Gastroesophageal sphincter (tissue), 4 donors: ENCODE results near the gene CYP46A1. TPM values are rescaled to one million over a fixed set of nuclear protein-coding genes. Genes with fewer than 3 reads are reported as not detected.

ENCODE experiments used
- ATAC-seq: fragments of 150-250 bp; one replicate; pipeline ENCODE4 v1.9.1; 2016; ENCODE audit warnings: mild to moderate bottlenecking, moderate library complexity
- H3K27ac ChIP-seq, 4 donors: fragments of 200-600 bp; sonication (generic) in 3 of 4; 1 replicate in 3 of 4; 2 replicates in 1 of 4; pipeline ENCODE4 v1.5.1; 2016 to 2019
- H3K27me3 ChIP-seq: fragments of 200-600 bp; sonication (generic); one replicate; pipeline ENCODE4 v1.5.1; 2019
- H3K36me3 ChIP-seq, 2 donors: fragments of 200-600 bp; sonication (generic); one replicate each; pipeline ENCODE4 v1.5.1; 2019; ENCODE audit warnings: control low read depth in 1 of 2
- H3K4me1 ChIP-seq, 3 donors: fragments of 200-600 bp; sonication (generic); 1 replicate in 2 of 3; 2 replicates in 1 of 3; pipeline ENCODE4 v1.5.1; 2016 to 2019; ENCODE audit warnings: control low read depth in 2 of 3
- H3K4me3 ChIP-seq, 2 donors: fragments of 200-600 bp; sonication (generic); one replicate each; pipeline ENCODE4 v1.5.1; 2019; ENCODE audit warnings: mild to moderate bottlenecking in 1 of 2, moderate library complexity in 1 of 2
- H3K9me3 ChIP-seq, 3 donors: fragments of 200-600 bp; sonication (generic); one replicate each; pipeline ENCODE4 v1.5.1; 2017 to 2019; ENCODE audit warnings: control low read depth in 2 of 3
- CTCF ChIP-seq, 4 experiments: fragments of 200-600 bp in 2 of 4; fragments of 450-650 bp in 2 of 4; sonication (generic) in 1 of 4; IDR thresholded peaks; one replicate each; pipeline ENCODE4 v1.5.1; 2017 to 2019; ENCODE audit warnings: antibody characterized with exemption in 4 of 4, mild to moderate bottlenecking in 2 of 4, moderate library complexity in 2 of 4
- EP300 ChIP-seq: sonication (generic); formaldehyde crosslinking; IDR thresholded peaks from one replicate; pipeline ENCODE4 v1.6.1; 2017; ENCODE audit warnings: antibody characterized with exemption, mild to moderate bottlenecking
- POLR2A ChIP-seq, 2 donors: fragments of 450-650 bp; IDR thresholded peaks; one replicate each; pipeline ENCODE4 v1.6.1; 2017; ENCODE audit warnings: antibody characterized with exemption in 2 of 2, mild to moderate bottlenecking in 2 of 2, moderate library complexity in 1 of 2
- POLR2AphosphoS5 ChIP-seq: sonication (generic); formaldehyde crosslinking; IDR thresholded peaks from one replicate; pipeline ENCODE4 v1.6.1; 2017; ENCODE audit warnings: antibody characterized with exemption
- WGBS, 2 donors: methylation state at CpG; one replicate each; pipeline ENCODE4 v1.1.5; 2018; ENCODE audit warnings: low coverage in 1 of 2; 5-methylcytosine and 5-hydroxymethylcytosine counted together
- total RNA-seq, 4 donors: library from RNA; depleted of rRNA; stranded (reverse); fragments of >200 nt; gene quantifications; one replicate each; pipeline ENCODE4 v1.1.0, GENCODE V29; 2016

The CYP46A1 gene
- total RNA-seq, 4 donors from 2014 or later: 0.78 to 1.4 (median 0.94) TPM; not detected in 1

GRCh38 chr14:99651953-99652746, 31.9 kb upstream of the CYP46A1 start:
- ATAC-seq: no peak
- no peak for TF ChIP-seq CTCF (IDR thresholded peaks at IDR 0.05)
- no peak for TF ChIP-seq POLR2A (IDR thresholded peaks at IDR 0.05)
- no peak for TF ChIP-seq EP300
- no peak for TF ChIP-seq POLR2AphosphoS5
- no peak overlapping the region for H3K27ac ChIP-seq
- H3K36me3 ChIP-seq: peaks cover 0 to 10% of the 10 kb centered on the region in 2 donors
- no peak overlapping the region for H3K4me3 ChIP-seq
- H3K9me3 ChIP-seq: no peaks in the 10 kb centered on the region
- WGBS, 2 donors: 83 to 86% methylated on average over 1 to 2 of the region's 32 CpGs
- H3K27me3 ChIP-seq: peaks cover under 1% of the 10 kb centered on the region
- H3K4me1 ChIP-seq: peaks cover 0 to 12% (median 0%) of the 10 kb centered on the region in 3 donors

GRCh38 chr14:99654235-99654985, 29.7 kb upstream of the CYP46A1 start:
- no peak overlapping the region for H3K4me3 ChIP-seq
- WGBS, 2 donors: 17 to 35% methylated on average over 4 to 6 of the region's 7 CpGs
- no peaks in the 10 kb centered on the region for H3K9me3 ChIP-seq
- TF ChIP-seq EP300: no peak
- peak overlapping the region in 3 of 4 donors; percentile 16 to 50 (median 41) for H3K27ac ChIP-seq
- H3K36me3 ChIP-seq: peaks cover 0 to 12% of the 10 kb centered on the region in 2 donors
- peaks cover 13% of the 10 kb centered on the region for H3K27me3 ChIP-seq
- peak; percentile 80 for ATAC-seq
- peaks cover 0 to 14% (median 0%) of the 10 kb centered on the region in 3 donors for H3K4me1 ChIP-seq

GRCh38 chr14:99655521-99655920, 28.6 kb upstream of the CYP46A1 start:
- H3K4me3 ChIP-seq: no peak overlapping the region
- H3K27me3 ChIP-seq: peaks cover 24% of the 10 kb centered on the region
- WGBS, 2 donors: 96 to 100% methylated on average over 3 to 4 of the region's 4 CpGs
- no peak overlapping the region for H3K27ac ChIP-seq
- peaks cover 0 to 25% (median 5%) of the 10 kb centered on the region in 3 donors for H3K4me1 ChIP-seq
- H3K9me3 ChIP-seq: no peaks in the 10 kb centered on the region
- TF ChIP-seq POLR2AphosphoS5: no peak
- TF ChIP-seq EP300: no peak
- TF ChIP-seq CTCF (IDR thresholded peaks at IDR 0.05): no peak
- TF ChIP-seq POLR2A (IDR thresholded peaks at IDR 0.05): no peak
- ATAC-seq: no peak
- peaks cover 0 to 16% of the 10 kb centered on the region in 2 donors for H3K36me3 ChIP-seq

- Histone ChIP-seq H3K4me1 (peaks cover 0 to 25% (median 5%) of the 10 kb centered on the region in 3 donors), H3K9me3 (no peaks in the 10 kb centered on the region), H3K27ac (no peak overlapping the region), H3K27me3 (peaks cover 31% of the 10 kb centered on the region), H3K36me3 (peaks cover 0 to 19% of the 10 kb centered on the region in 2 donors), H3K4me3 (no peak overlapping the region)
- TF ChIP-seq POLR2A (IDR thresholded peaks at IDR 0.05): no peak
- no peak for TF ChIP-seq POLR2AphosphoS5
- no peak for TF ChIP-seq CTCF (IDR thresholded peaks at IDR 0.05)
- no peak for TF ChIP-seq EP300
- WGBS, 2 donors: 75 to 83% methylated on average over 3 to 4 of the region's 5 CpGs
- no peak for ATAC-seq
Observed at GRCh38 chr14:99656171-99656570, 27.9 kb upstream of the CYP46A1 start.

GRCh38 chr14:99657645-99658155, 26.4 kb upstream of the CYP46A1 start:
- H3K9me3 ChIP-seq: no peaks in the 10 kb centered on the region
- H3K27ac ChIP-seq: no peak overlapping the region
- peaks cover 0 to 26% of the 10 kb centered on the region in 2 donors for H3K36me3 ChIP-seq
- no peak overlapping the region for H3K4me3 ChIP-seq
- 36 to 47% methylated on average over 1 of the region's 1 CpG for WGBS, 2 donors
- TF ChIP-seq CTCF (IDR thresholded peaks at IDR 0.05) (no peak), POLR2A (IDR thresholded peaks at IDR 0.05) (no peak), POLR2AphosphoS5 (no peak), EP300 (no peak)
- H3K27me3 ChIP-seq: peaks cover 39% of the 10 kb centered on the region
- peaks cover 0 to 25% (median 5%) of the 10 kb centered on the region in 3 donors for H3K4me1 ChIP-seq
- ATAC-seq: no peak
